ENCODE measurements around the gene MUC4.

Gene MUC4

DNA sequence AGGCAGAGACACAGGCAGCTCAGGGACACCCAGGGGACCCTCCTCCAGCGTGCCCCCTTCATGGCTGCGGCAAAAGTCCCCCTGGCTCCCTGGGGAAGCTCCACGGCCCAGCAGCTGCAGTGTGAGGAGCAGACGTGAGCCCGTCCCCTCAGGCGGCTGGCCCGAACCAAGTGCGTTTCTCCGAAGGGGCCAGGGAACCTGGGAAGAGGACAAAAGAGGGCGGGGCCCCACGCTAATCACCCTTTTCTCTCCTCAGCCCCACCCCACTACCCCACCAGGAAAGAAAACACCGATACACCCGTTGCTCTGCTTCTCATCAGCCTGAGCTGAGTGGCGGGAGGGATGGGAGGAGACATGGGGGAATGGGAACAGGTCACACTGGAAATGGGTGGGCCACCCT lies at the start of gene MUC4:
Gene MUC4, minus strand, starts transcription at position 174 of the 400 bp plus-strand sequence. Its CDS starts 112 bp downstream, at position 62.
- DNase-seq (ENCODE audit: low spot score): no peak

GRCh38 chr3:195860456-195860855 lies 48.7 kb upstream of the MUC4 start:
- DNase-seq (ENCODE audit: low spot score): no peak

GRCh38 chr3:195859846-195860411 lies 48.2 kb upstream of the MUC4 start:
- no peak for DNase-seq (ENCODE audit: low spot score)

GRCh38 chr3:195859061-195859845 lies 47.5 kb upstream of the MUC4 start:
- peak; percentile 84 for DNase-seq (ENCODE audit: low spot score)

DNA sequence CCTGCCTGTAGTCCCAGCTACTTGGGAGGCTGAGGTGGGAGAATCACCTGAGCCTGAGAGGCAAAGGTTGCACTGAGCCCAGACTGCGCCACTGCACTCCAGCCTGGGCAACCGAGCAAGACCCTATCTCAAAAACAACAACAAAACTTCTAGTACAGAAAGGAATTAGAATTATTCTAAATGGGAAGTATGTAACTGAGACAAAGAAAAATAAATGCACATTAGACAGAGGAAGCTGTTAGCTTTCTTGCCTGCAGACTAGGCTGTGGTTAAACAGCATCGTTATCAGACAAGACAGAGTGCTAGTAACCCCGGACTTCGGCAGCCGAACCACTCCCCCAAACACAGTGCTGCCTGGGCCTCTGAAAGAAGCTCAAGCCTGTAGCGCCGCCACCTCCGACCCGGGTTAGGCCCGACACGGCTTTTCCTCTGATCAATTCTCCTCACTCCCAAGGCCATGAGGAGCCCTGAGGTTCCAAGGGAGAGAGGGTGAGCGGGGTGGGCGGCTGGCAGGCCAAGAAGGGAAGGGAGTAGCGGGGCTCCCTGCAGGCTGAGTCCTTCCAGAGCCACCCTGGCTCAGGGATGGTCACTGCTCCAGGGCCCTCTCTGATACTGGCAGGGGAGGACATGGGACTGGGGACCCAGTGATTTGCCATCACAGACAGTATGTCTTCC lies 44.8 kb upstream of the MUC4 start:
- no peak for DNase-seq (ENCODE audit: low spot score)

GRCh38 chr3:195855471-195856409 lies 44.0 kb upstream of the MUC4 start:
- DNase-seq (ENCODE audit: low spot score): no peak

- DNase-seq (ENCODE audit: low spot score): no peak
These were observed 43.0 kb upstream of the MUC4 start for GRCh38 chr3:195854628-195855294.

GRCh38 chr3:195853996-195854395 lies 42.3 kb upstream of the MUC4 start:
- DNase-seq (ENCODE audit: low spot score): no peak

DNA sequence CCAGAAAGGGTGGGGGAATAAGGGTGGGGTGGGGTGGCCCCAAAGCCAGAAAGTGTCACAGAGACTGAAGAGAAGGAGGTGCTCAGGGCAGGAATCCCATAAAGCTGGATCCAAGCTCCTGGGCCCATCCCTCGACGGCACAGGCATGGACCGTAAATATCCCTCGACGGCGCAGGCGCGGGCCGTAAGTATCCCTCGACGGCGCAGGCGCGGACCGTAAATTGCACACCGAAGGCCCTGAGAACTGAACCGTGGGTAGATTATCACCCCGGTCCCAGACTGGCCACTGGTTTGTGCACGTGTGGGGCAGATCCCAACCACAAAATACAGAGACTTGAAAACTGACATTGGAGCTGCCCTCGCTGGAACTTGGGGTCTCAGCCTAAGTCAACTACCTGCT lies 41.3 kb upstream of the MUC4 start:
- no peak for DNase-seq (ENCODE audit: low spot score)

DNA sequence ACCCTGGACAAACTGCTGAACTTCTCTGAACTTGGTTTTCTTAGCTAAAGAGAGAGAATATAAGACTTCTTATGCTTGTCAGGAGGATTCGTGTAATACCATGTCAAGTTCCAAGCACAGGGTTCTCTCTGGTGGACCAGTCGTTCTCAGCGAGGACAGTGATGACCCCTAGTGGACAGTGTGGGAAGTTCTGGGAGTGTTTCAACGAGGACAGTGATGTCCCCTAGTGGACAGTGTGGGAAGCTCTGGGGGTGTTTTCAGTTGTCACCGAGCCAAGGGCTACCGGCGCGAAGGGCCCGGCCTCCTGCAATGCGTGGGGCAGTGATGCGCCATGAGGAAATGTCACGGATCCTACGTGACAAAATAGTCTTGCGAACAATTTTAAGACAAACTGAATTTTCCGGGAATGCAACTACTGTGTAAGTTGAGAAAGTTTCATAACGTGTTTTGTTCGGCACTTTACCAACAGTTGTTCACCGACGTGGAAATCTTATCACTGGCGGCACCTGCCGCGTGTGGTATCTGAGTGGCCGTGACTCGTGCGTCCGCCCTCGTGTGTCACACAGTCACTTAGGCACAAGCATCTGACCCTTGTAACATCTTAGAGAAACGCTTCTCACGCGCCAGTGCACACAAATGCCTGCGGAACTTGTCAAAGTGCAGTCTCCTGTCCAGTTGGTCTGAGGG lies 39.3 kb upstream of the MUC4 start:
- DNase-seq (ENCODE audit: low spot score): peak; percentile 89

GRCh38 chr3:195849322-195850074 lies 37.8 kb upstream of the MUC4 start:
- DNase-seq (ENCODE audit: low spot score): no peak

DNA sequence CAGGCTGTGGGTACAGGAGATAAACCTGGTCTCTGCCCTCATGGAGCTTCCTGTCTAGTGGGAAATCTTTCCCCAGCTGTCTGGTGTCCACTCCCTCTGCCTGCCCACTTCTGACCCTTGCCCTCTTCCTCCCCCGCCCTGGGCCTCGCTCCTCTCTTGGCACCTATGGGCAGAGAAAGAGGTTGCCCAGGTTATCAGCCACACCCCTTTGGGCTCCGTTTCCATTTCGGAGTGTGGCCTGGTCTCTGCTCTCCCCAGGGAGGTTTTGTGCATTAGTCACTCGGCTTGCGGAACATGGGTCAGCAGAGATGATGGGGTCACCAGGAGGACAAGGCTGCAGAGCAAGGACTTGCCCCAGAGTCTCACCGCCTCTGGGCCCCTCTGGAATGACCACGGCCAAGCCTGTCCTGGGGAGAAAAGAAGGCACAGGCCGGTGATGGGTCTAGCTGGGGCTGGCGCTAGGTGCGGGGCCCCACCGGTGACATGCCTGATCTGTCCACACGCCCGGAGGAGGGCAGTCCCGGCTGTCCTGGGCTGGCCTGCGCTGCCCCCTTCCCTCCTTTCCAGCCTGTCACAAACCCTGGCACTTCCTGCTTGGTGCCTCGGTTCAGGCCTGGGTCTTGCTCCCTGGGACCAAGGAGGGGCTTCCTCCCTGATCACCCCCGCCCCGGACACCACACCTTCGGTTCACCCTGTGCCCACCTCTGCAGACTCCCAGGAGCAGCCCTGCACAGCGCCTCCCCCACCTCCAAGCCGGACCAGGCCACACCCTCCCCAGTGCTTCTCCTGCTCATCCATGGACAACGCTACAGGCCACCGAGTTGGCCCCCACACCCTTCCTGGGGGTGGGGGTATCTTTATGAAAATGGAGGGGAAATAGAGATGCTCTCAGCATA lies 35.6 kb upstream of the MUC4 start:
- DNase-seq (ENCODE audit: low spot score): no peak

DNA sequence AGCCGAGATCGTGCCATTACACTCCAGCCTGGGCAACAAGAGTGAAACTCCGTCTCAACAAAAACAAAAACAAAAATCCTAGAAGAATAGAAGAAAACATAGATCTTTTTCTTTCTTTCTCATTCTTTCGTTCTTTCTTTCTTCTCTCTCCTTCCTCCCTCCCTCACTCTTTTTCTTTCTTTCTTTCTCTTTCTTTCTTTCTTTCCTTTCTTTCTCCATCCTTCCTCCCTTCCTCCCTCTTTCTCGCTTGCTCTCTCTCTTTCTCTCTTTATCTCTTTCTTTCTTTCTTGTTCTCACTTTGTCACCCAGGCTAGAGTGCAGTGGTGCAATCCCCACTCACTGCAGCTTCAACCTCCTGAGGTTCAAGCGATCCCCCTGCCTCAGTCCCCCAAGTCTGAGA lies 33.8 kb upstream of the MUC4 start:
- DNase-seq (ENCODE audit: low spot score): no peak

DNA sequence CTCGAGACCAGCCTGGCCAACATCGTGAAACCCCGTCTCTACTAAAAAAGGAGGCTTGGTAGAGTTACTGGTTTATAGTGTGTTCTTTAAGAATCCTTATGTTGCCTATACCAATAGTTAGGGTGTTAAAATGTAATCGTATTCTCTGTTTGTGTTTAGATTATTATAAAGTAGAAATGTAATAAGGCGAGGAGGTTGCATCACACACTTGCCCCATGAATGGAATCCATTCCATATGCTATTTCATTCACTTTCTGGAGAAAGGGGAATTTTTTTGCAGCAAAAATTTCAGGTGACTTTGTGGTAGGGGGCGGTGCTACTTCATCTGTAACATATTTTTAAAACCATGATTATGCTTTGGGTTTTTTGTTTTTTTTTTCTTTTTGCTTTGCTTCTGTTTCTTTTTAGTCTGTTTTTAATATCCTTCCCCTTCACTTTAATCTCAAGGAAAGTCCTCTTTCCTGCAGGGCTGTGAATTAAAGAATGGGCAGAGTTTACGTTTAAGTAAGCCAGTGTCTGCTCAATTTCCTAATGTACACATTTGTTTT lies 33.0 kb upstream of the MUC4 start:
- no peak for DNase-seq (ENCODE audit: low spot score)

GRCh38 chr3:195839260-195840010 lies 27.7 kb upstream of the MUC4 start:
- peak; percentile 58 for DNase-seq (ENCODE audit: low spot score)

- DNase-seq (ENCODE audit: low spot score): no peak
These were observed 27.0 kb upstream of the MUC4 start for GRCh38 chr3:195838714-195839113.

DNA sequence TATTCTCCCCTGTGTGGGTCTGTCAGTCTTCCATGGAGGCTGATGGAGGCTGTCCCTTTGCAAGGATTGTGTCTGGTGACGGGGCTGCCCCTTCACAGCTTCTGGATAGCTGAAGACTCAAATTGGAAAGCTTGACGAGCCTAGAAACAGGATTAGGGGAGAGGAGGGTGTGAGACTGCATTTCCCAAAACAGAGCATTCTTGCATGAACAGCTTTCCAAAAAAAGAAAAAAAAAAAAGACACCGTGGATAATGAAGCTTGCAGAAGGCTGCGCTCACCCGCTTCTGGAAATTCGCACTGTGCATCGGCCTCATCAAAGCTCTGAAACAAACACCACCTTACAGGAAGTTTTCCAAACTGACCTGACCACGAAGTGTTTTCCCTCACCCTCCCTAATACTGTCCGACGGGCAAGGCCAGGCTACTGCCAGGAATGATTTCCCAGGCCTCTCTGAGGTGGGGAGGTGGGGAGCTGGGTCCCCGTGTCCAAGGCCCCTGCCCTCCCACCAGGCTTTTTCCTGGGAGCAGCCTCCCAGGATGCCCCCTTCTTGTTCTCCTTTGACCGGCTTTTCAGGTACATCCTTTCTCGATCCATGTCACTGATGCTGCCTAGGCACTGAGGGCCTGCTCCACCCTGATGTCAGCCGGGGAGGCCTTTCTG lies 24.9 kb upstream of the MUC4 start:
- peak; percentile 48 for DNase-seq (ENCODE audit: low spot score)

- no peak for DNase-seq (ENCODE audit: low spot score)
These were observed 24.1 kb upstream of the MUC4 start for GRCh38 chr3:195835791-195836190.

Data from ecto neural progenitor cell (in vitro differentiated cells).